ENCODE results near the gene URB2. TPM values are rescaled to one million over a fixed set of nuclear protein-coding genes. Genes with fewer than 3 reads are reported as not detected.

Gene URB2
- total RNA-seq, 4 donors from 2014 or later: 5.7 to 7.7 (median 6.3) TPM

DNA sequence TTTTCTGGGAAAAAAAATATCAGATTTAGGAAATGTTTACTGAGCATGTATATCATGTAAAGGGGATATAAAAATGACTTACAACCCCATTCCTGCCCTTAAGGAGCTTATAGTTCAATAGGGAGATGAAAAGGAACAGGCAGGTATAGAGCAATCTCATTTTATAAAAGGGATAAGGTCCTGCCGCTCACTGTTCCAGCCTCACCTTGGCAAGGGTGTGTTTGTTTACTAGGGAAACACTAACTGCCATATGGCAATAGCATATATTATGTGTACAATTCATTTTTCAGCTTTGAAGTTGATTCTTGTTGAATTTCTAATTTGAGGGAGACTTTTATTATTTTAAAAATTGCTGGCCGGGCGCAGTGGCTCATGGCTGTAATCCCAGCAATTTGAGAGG, 25.5 kb downstream of the URB2 start:
- no peak for TF ChIP-seq POLR2A (IDR thresholded peaks at IDR 0.05)
- TF ChIP-seq, protein P1, sequence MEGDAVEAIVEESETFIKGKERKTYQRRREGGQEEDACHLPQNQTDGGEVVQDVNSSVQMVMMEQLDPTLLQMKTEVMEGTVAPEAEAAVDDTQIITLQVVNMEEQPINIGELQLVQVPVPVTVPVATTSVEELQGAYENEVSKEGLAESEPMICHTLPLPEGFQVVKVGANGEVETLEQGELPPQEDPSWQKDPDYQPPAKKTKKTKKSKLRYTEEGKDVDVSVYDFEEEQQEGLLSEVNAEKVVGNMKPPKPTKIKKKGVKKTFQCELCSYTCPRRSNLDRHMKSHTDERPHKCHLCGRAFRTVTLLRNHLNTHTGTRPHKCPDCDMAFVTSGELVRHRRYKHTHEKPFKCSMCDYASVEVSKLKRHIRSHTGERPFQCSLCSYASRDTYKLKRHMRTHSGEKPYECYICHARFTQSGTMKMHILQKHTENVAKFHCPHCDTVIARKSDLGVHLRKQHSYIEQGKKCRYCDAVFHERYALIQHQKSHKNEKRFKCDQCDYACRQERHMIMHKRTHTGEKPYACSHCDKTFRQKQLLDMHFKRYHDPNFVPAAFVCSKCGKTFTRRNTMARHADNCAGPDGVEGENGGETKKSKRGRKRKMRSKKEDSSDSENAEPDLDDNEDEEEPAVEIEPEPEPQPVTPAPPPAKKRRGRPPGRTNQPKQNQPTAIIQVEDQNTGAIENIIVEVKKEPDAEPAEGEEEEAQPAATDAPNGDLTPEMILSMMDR (IDR thresholded peaks at IDR 0.05): no peak
- WGBS, 2 donors: 97% methylated on average over 3 of the region's 3 CpGs
- no peak for DNase-seq (ENCODE audit: low spot score in 2 of 2)
- intact Hi-C loops (cut with DNase I; ENCODE audit: low total_unique reads): no loop called here
- no peak overlapping the region for H3K4me3 ChIP-seq (ENCODE audit: low read depth, poor library complexity, severe bottlenecking)

DNA sequence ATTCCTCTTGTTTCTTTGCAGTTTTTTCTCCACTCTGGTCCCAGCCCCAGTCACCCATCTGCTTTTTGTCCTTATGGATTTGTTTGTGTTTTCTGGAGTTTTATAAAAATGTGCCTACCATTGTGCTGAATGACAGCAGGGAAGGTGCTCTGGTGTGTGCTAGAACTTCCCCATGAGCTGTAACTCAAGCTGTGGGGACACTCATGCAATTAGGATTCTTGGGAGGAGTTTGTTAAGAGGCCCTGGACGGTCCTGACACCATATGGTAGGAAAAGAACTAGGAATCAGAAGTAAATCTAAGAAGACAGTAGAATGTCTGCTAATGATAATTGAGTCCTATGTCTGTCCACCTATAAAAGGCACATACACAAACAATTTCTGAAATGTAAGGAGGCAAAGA, 27.4 kb downstream of the URB2 start:
- no peak for DNase-seq (ENCODE audit: low spot score in 2 of 2)
- H3K4me3 ChIP-seq (ENCODE audit: low read depth, poor library complexity, severe bottlenecking): no peak overlapping the region
- TF ChIP-seq, protein P1 (IDR thresholded peaks at IDR 0.05): no peak
- no peak for TF ChIP-seq POLR2A (IDR thresholded peaks at IDR 0.05)
- intact Hi-C loops (cut with DNase I; ENCODE audit: low total_unique reads): no loop called here
- 81 to 86% methylated on average over 1 of the region's 1 CpG for WGBS, 2 donors

GRCh38 chr1:229655781-229656180, 29.7 kb downstream of the URB2 start:
- 87 to 92% methylated on average over 5 of the region's 5 CpGs for WGBS, 2 donors
- no peak overlapping the region for H3K4me3 ChIP-seq (ENCODE audit: low read depth, poor library complexity, severe bottlenecking)
- intact Hi-C loops (cut with DNase I; ENCODE audit: low total_unique reads): no loop called here
- no peak for TF ChIP-seq POLR2A (IDR thresholded peaks at IDR 0.05)
- no peak for DNase-seq (ENCODE audit: low spot score in 2 of 2)

DNA sequence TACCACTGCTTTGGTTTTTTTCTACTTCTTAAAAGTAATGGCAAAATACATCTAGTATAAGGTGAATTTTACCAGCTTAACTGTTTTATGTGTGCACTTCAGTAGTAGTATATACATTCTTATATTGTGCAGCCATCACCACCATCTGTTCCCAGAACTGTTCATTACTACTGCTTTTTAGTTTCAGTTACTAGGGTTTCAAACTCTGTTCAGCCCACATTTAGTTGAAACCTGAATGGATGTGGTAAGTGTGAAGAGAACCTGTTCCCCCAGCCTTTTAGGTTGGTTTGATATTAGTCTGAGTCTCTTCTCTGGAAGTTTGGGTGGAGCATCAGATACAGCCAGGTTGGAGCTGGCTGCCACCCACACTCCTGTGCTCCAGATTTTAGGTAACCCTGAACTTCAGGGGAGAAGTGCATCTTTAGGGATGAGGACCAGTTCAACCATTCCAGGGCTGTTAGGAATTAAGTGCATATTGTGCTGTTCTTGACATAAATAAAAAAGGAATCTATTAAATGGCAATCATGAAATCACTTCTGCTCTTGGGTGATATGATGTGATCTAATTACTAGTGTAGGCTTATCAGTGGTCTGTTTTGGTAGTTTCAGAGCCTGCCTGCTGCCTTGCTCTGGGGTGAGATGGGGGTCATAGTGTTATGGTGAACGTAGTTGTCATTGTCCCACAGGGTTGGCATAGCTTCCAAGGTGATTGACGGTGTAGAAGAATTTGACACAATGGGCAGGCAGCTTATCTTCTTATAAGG, 32.1 kb downstream of the URB2 start:
- WGBS, 2 donors: 85 to 90% methylated on average over 2 of the region's 2 CpGs
- DNase-seq (ENCODE audit: low spot score in 2 of 2): no peak
- no peak overlapping the region for H3K4me3 ChIP-seq (ENCODE audit: low read depth, poor library complexity, severe bottlenecking)
- intact Hi-C loops (cut with DNase I; ENCODE audit: low total_unique reads): no loop called here
- no peak for TF ChIP-seq POLR2A (IDR thresholded peaks at IDR 0.05)
- TF ChIP-seq, protein P1 (IDR thresholded peaks at IDR 0.05): no peak

- intact Hi-C loops (cut with DNase I; ENCODE audit: low total_unique reads): loop anchor here (10.0 kb wide), 1 partner anchor 654 kb away; no protein-coding TSS in a partner anchor
- peak; percentile 75 to 95 for DNase-seq (ENCODE audit: low spot score in 2 of 2)
- 58 to 67% methylated on average over 15 to 19 of the region's 19 CpGs for WGBS, 2 donors
- TF ChIP-seq, protein P1 (IDR thresholded peaks at IDR 0.05): peak in 1 of 3 donors; percentile 61
- no peak for TF ChIP-seq POLR2A (IDR thresholded peaks at IDR 0.05)
- no peak overlapping the region for H3K4me3 ChIP-seq (ENCODE audit: low read depth, poor library complexity, severe bottlenecking)
These were observed 35.2 kb downstream of the URB2 start for GRCh38 chr1:229661022-229661877.

- WGBS, 2 donors: 90 to 91% methylated on average over 8 of the region's 8 CpGs
- H3K4me3 ChIP-seq (ENCODE audit: low read depth, poor library complexity, severe bottlenecking): no peak overlapping the region
- TF ChIP-seq POLR2A (IDR thresholded peaks at IDR 0.05): no peak
- TF ChIP-seq, protein P1 (IDR thresholded peaks at IDR 0.05): no peak
- intact Hi-C loops (cut with DNase I; ENCODE audit: low total_unique reads): loop anchor here (10.0 kb wide), 1 partner anchor 653 kb away; no protein-coding TSS in a partner anchor
- no peak for DNase-seq (ENCODE audit: low spot score in 2 of 2)
These were observed 35.9 kb downstream of the URB2 start for GRCh38 chr1:229661897-229662296.
